ENCODE measurements around the gene DOK6.

The DOK6 gene

GRCh38 chr18:69674292-69674877, 273.7 kb downstream of the DOK6 start:
- TF ChIP-seq SIN3A (IDR thresholded peaks at IDR 0.05; ENCODE audit: borderline replicate concordance, insufficient read depth, low read length) (no peak), FOXP2 (optimal IDR thresholded peaks at IDR 0.05; ENCODE audit: borderline replicate concordance, extremely low read depth, extremely low read length, insufficient read depth) (no peak), REST (IDR thresholded peaks at IDR 0.05; ENCODE audit: insufficient read depth in 1 of 2, low read depth in 2 of 2, low read length in 2 of 2) (no peak), TAF1 (IDR thresholded peaks at IDR 0.05; ENCODE audit: borderline replicate concordance, insufficient read depth, low read length) (no peak)

- no peak for TF ChIP-seq TAF1 (IDR thresholded peaks at IDR 0.05; ENCODE audit: borderline replicate concordance, insufficient read depth, low read length)
- TF ChIP-seq REST (IDR thresholded peaks at IDR 0.05; ENCODE audit: insufficient read depth in 1 of 2, low read depth in 2 of 2, low read length in 2 of 2): no peak
- TF ChIP-seq FOXP2 (optimal IDR thresholded peaks at IDR 0.05; ENCODE audit: borderline replicate concordance, extremely low read depth, extremely low read length, insufficient read depth): no peak
- TF ChIP-seq POLR2AphosphoS5 (IDR thresholded peaks at IDR 0.05; ENCODE audit: low read depth, low read length): no peak
- no peak for TF ChIP-seq SIN3A (IDR thresholded peaks at IDR 0.05; ENCODE audit: borderline replicate concordance, insufficient read depth, low read length)
Observed at GRCh38 chr18:69674966-69675365, 274.3 kb downstream of the DOK6 start.

DNA sequence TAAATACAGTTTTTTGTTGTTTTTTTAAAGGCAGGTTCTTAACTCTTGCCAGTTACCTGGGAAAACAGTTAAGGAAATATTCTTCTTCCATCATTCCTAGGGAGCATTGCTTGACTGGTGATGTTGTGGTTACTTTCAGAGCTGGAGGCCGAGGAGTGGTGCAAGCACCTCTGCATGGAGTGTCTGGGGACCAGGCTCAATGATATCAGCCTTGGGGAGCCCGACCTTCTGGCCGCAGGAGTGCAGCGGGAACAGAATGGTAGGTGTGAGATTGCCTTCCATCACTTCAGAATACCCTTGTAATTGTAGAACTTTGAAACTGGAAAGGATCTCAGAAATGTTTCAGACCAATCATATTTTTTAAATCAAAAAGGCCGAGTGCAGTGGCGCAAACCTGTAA, 276.9 kb downstream of the DOK6 start:
- TF ChIP-seq REST (IDR thresholded peaks at IDR 0.05; ENCODE audit: insufficient read depth in 1 of 2, low read depth in 2 of 2, low read length in 2 of 2) (no peak), POLR2AphosphoS5 (IDR thresholded peaks at IDR 0.05; ENCODE audit: low read depth, low read length) (no peak)

DNA sequence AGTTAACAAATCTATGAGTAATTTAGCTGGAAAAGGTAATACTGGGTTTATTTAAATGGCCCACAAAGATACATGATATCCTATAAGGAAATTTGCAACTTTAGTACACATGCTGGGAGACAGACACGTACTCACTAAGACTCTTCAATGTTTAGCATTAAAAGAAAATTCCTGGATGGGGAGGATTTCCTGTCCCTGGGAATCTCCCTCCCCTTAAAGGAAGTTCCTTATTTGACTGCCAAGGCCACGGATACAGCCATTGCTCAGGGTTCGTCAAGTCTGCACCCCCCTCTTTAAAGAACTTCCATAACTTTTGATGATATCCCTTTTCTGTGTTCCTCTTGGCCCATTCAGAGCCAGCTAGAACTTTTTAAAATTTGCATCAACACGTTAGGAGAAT, 279.4 kb downstream of the DOK6 start:
- no peak for TF ChIP-seq FOXP2 (optimal IDR thresholded peaks at IDR 0.05; ENCODE audit: borderline replicate concordance, extremely low read depth, extremely low read length, insufficient read depth)
- TF ChIP-seq POLR2AphosphoS5 (IDR thresholded peaks at IDR 0.05; ENCODE audit: low read depth, low read length): no peak
- no peak for TF ChIP-seq REST (IDR thresholded peaks at IDR 0.05; ENCODE audit: insufficient read depth in 1 of 2, low read depth in 2 of 2, low read length in 2 of 2)
- TF ChIP-seq SIN3A (IDR thresholded peaks at IDR 0.05; ENCODE audit: borderline replicate concordance, insufficient read depth, low read length): no peak
- TF ChIP-seq TAF1 (IDR thresholded peaks at IDR 0.05; ENCODE audit: borderline replicate concordance, insufficient read depth, low read length): no peak

GRCh38 chr18:69683176-69683575, 282.5 kb downstream of the DOK6 start:
- no peak for TF ChIP-seq FOXP2 (optimal IDR thresholded peaks at IDR 0.05; ENCODE audit: borderline replicate concordance, extremely low read depth, extremely low read length, insufficient read depth)
- TF ChIP-seq SIN3A (IDR thresholded peaks at IDR 0.05; ENCODE audit: borderline replicate concordance, insufficient read depth, low read length): no peak
- TF ChIP-seq REST (IDR thresholded peaks at IDR 0.05; ENCODE audit: insufficient read depth in 1 of 2, low read depth in 2 of 2, low read length in 2 of 2): no peak
- no peak for TF ChIP-seq POLR2AphosphoS5 (IDR thresholded peaks at IDR 0.05; ENCODE audit: low read depth, low read length)
- TF ChIP-seq TAF1 (IDR thresholded peaks at IDR 0.05; ENCODE audit: borderline replicate concordance, insufficient read depth, low read length): no peak

Data from PFSK-1 (cell line).